Measurements from ENCODE around the gene POLQ.

GRCh38 chr3:121517953-121518655, 27.7 kb downstream of the POLQ start:
- TF ChIP-seq, protein P1, sequence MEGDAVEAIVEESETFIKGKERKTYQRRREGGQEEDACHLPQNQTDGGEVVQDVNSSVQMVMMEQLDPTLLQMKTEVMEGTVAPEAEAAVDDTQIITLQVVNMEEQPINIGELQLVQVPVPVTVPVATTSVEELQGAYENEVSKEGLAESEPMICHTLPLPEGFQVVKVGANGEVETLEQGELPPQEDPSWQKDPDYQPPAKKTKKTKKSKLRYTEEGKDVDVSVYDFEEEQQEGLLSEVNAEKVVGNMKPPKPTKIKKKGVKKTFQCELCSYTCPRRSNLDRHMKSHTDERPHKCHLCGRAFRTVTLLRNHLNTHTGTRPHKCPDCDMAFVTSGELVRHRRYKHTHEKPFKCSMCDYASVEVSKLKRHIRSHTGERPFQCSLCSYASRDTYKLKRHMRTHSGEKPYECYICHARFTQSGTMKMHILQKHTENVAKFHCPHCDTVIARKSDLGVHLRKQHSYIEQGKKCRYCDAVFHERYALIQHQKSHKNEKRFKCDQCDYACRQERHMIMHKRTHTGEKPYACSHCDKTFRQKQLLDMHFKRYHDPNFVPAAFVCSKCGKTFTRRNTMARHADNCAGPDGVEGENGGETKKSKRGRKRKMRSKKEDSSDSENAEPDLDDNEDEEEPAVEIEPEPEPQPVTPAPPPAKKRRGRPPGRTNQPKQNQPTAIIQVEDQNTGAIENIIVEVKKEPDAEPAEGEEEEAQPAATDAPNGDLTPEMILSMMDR (conservative IDR thresholded peaks at IDR 0.05 in 1 of 2, IDR thresholded peaks at IDR 0.05 in 1 of 2; ENCODE audit: extremely low read depth in 1 of 2, insufficient read depth in 1 of 2, low read depth in 1 of 2, low read length in 2 of 2) = no peak
- no peak for TF ChIP-seq EZH2 (IDR thresholded peaks at IDR 0.05; ENCODE audit: borderline replicate concordance, low read length)

Data from mammary epithelial cell (primary cell).